Neural progenitor cell (in vitro differentiated cells): ENCODE data around the gene CREBL2. TPM values are rescaled to one million over a fixed set of nuclear protein-coding genes. Genes with fewer than 3 reads are reported as not detected.
A peak's percentile ranks its signal among the peaks of the same experiment; 100 is the strongest.

Experiments used
- DNase-seq: peaks from one replicate; pipeline ENCODE4 v3.0.0-alpha.2; 2016; ENCODE audit warnings: low spot score
- H2AFZ ChIP-seq: fragments of 200-600 bp; sonication (generic); replicated peaks from 2 replicates; pipeline ENCODE4 v1.6.1; 2016; ENCODE audit warnings: antibody characterized with exemption
- H3F3A ChIP-seq: fragments of 200-600 bp; sonication (generic); 2 replicates; pipeline ENCODE4 v1.6.1; 2016; ENCODE audit warnings: antibody characterized with exemption, low read depth
- H3K27ac ChIP-seq: fragments of 200-600 bp; sonication (generic); 2 replicates; pipeline ENCODE4 v1.5.1; 2016; ENCODE audit warnings: mild to moderate bottlenecking
- H3K27me3 ChIP-seq: fragments of 200-600 bp; sonication (generic); 2 replicates; pipeline ENCODE4 v1.6.1; 2016; ENCODE audit warnings: mild to moderate bottlenecking, moderate library complexity
- H3K36me3 ChIP-seq: fragments of 200-600 bp; sonication (generic); 2 replicates; pipeline ENCODE4 v1.5.1; 2016
- H3K4me1 ChIP-seq: fragments of 200-600 bp; sonication (generic); 2 replicates; pipeline ENCODE4 v1.6.1; 2016; ENCODE audit warnings: mixed run types
- H3K4me2 ChIP-seq: fragments of 200-600 bp; sonication (generic); 2 replicates; pipeline ENCODE4 v1.6.1; 2016
- H3K4me3 ChIP-seq: fragments of 200-600 bp; sonication (generic); 2 replicates; pipeline ENCODE4 v1.5.1; 2016
- H3K79me2 ChIP-seq: fragments of 200-600 bp; sonication (generic); 2 replicates; pipeline ENCODE4 v1.6.1; 2016; ENCODE audit warnings: low read depth
- H3K9ac ChIP-seq: fragments of 200-600 bp; sonication (generic); 2 replicates; pipeline ENCODE4 v1.6.1; 2016
- H3K9me3 ChIP-seq: fragments of 200-600 bp; sonication (generic); 2 replicates; pipeline ENCODE4 v1.5.1; 2016; ENCODE audit warnings: low read depth
- H4K20me1 ChIP-seq: fragments of 200-600 bp; sonication (generic); 2 replicates; pipeline ENCODE4 v1.6.1; 2016; ENCODE audit warnings: low read depth
- H3K27ac Mint-ChIP-seq: 3 replicates; pipeline ENCODE4 v1.8.0; 2021; ENCODE audit warnings: mixed read lengths
- H3K27me3 Mint-ChIP-seq: 2 replicates; pipeline ENCODE4 v1.8.0; 2022; ENCODE audit warnings: low read depth, mild to moderate bottlenecking, inconsistent platforms, moderate library complexity, mixed read lengths; ENCODE audit not compliant: insufficient read depth
- H3K36me3 Mint-ChIP-seq: 3 replicates; pipeline ENCODE4 v1.8.0; 2021; ENCODE audit warnings: mixed read lengths
- H3K4me1 Mint-ChIP-seq: 3 replicates; pipeline ENCODE4 v1.8.0; 2021; ENCODE audit warnings: mixed read lengths
- H3K4me3 Mint-ChIP-seq: 3 replicates; pipeline ENCODE4 v1.8.0; 2021; ENCODE audit warnings: mild to moderate bottlenecking, moderate library complexity, mixed read lengths
- H3K9me3 Mint-ChIP-seq: 3 replicates; pipeline ENCODE4 v1.8.0; 2020; ENCODE audit warnings: mixed read lengths
- EZH2 ChIP-seq: fragments of 200-600 bp; sonication (generic); IDR thresholded peaks from 2 replicates; pipeline ENCODE4 v1.6.1; 2017; ENCODE audit warnings: antibody characterized with exemption, mild to moderate bottlenecking, moderate library complexity
- EZH2phosphoT487 ChIP-seq: fragments of 200-600 bp; sonication (generic); IDR thresholded peaks from 2 replicates; pipeline ENCODE4 v1.6.1; 2017; ENCODE audit warnings: antibody characterized with exemption
- total RNA-seq: library from RNA; depleted of rRNA; stranded (reverse); fragments of >200 nt; gene quantifications from 2 replicates; pipeline ENCODE4 v1.2.3, GENCODE V29; 2015; ENCODE audit warnings: low replicate concordance
- TF ChIP-seq, protein P1 (sequence below): fragments of 200-600 bp; sonication (generic); IDR thresholded peaks from 2 replicates; pipeline ENCODE4 v1.5.1; 2017; ENCODE audit warnings: antibody characterized with exemption, mild to moderate bottlenecking

The CREBL2 gene
- total RNA-seq, 1 donor from 2014 or later: 31.4 TPM

GRCh38 chr12:12676605-12677004 lies 64.9 kb downstream of the CREBL2 start:
- Histone ChIP-seq H4K20me1 (peaks cover 93% of the 10 kb centered on the region), H3K36me3 (no peaks in the 10 kb centered on the region), H3K4me2 (peak overlapping the region; percentile 48), H3K9me3 (no peaks in the 10 kb centered on the region), H2AFZ (no peak overlapping the region), H3F3A (peaks cover 23% of the 10 kb centered on the region), H3K4me1 (peaks cover 49% of the 10 kb centered on the region), H3K9ac (no peak overlapping the region), H3K79me2 (peaks cover 100% of the 10 kb centered on the region), H3K4me3 (peak overlapping the region; percentile 1), H3K27me3 (no peaks in the 10 kb centered on the region), H3K27ac (peak overlapping the region; percentile 66)
- H3K4me3 Mint-ChIP-seq: no peak overlapping the region
- H3K27ac Mint-ChIP-seq: peak overlapping the region; percentile 8
- peaks cover 18% of the 10 kb centered on the region for H3K4me1 Mint-ChIP-seq
- H3K9me3 Mint-ChIP-seq: no peaks in the 10 kb centered on the region
- TF ChIP-seq EZH2phosphoT487 (no peak), EZH2 (no peak)
- TF ChIP-seq, protein P1, sequence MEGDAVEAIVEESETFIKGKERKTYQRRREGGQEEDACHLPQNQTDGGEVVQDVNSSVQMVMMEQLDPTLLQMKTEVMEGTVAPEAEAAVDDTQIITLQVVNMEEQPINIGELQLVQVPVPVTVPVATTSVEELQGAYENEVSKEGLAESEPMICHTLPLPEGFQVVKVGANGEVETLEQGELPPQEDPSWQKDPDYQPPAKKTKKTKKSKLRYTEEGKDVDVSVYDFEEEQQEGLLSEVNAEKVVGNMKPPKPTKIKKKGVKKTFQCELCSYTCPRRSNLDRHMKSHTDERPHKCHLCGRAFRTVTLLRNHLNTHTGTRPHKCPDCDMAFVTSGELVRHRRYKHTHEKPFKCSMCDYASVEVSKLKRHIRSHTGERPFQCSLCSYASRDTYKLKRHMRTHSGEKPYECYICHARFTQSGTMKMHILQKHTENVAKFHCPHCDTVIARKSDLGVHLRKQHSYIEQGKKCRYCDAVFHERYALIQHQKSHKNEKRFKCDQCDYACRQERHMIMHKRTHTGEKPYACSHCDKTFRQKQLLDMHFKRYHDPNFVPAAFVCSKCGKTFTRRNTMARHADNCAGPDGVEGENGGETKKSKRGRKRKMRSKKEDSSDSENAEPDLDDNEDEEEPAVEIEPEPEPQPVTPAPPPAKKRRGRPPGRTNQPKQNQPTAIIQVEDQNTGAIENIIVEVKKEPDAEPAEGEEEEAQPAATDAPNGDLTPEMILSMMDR: no peak
- H3K36me3 Mint-ChIP-seq: peaks cover 10% of the 10 kb centered on the region
- H3K27me3 Mint-ChIP-seq: no peaks in the 10 kb centered on the region
- DNase-seq: peak; percentile 50

DNA sequence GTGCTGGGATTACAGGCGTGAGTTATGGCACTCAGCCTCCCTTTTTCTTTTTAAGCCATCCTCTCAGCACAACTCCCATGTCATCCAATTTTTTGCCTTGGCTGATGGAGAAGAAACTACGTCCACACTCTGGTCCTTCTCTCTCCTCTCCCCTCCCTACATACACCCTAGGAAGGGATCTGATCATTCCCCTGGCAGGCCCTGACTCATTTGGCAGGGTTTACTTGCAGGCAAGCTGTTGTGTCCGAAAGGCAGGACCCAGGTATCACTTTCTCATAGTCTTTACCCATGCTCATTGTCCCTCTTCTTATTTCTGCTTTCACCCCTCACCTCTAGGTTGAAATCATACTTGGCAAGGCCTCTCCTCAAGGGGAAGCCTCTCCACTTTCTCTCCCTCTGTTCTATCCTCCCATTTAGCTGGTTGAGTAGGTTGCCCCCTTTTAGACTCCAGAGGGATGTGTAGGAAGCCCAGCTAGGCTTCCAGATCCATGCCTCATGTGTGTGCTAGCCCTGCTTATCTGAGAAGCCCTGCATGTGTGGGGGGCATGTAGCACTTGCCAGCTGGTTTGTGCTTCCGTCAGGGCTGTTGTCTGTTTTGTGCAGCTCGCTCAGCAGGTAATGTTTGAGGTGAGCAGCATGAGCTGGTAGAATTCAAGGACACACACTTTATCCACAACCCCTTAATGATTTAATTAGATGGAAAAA lies 69.5 kb downstream of the CREBL2 start:
- Histone ChIP-seq H3F3A (peaks cover 59% of the 10 kb centered on the region), H3K36me3 (no peaks in the 10 kb centered on the region), H3K4me3 (peak overlapping the region; percentile 87), H3K27me3 (no peaks in the 10 kb centered on the region), H3K9ac (no peak overlapping the region), H4K20me1 (peaks cover 60% of the 10 kb centered on the region), H3K4me1 (peaks cover 72% of the 10 kb centered on the region), H3K27ac (peak overlapping the region; percentile 82), H3K79me2 (peaks cover 82% of the 10 kb centered on the region), H2AFZ (no peak overlapping the region), H3K9me3 (no peaks in the 10 kb centered on the region), H3K4me2 (peak overlapping the region; percentile 90)
- Mint-ChIP-seq H3K9me3 (no peaks in the 10 kb centered on the region), H3K4me1 (peaks cover 56% of the 10 kb centered on the region), H3K27ac (no peak overlapping the region), H3K4me3 (no peak overlapping the region), H3K36me3 (peaks cover 6% of the 10 kb centered on the region), H3K27me3 (peaks cover 6% of the 10 kb centered on the region)
- TF ChIP-seq EZH2 (no peak), EZH2phosphoT487 (no peak)
- TF ChIP-seq, protein P1: no peak
- DNase-seq: no peak

GRCh38 chr12:12682284-12682683 lies 70.6 kb downstream of the CREBL2 start:
- H3K27me3 ChIP-seq: no peaks in the 10 kb centered on the region
- peaks cover 72% of the 10 kb centered on the region for H3K4me1 ChIP-seq
- TF ChIP-seq, protein P1: no peak
- TF ChIP-seq EZH2phosphoT487 (no peak), EZH2 (no peak)
- H3K4me3 ChIP-seq: peak overlapping the region; percentile 87
- peaks cover 52% of the 10 kb centered on the region for H4K20me1 ChIP-seq
- H3K36me3 Mint-ChIP-seq: peaks cover 3% of the 10 kb centered on the region
- peak overlapping the region; percentile 90 for H3K4me2 ChIP-seq
- no peaks in the 10 kb centered on the region for H3K36me3 ChIP-seq
- DNase-seq: no peak
- peak overlapping the region; percentile 82 for H3K27ac ChIP-seq
- peaks cover 71% of the 10 kb centered on the region for H3K79me2 ChIP-seq
- peaks cover 59% of the 10 kb centered on the region for H3K4me1 Mint-ChIP-seq
- peak overlapping the region; percentile 71 for H3K9ac ChIP-seq
- no peak overlapping the region for H2AFZ ChIP-seq
- H3K27ac Mint-ChIP-seq: no peak overlapping the region
- peak overlapping the region; percentile 32 for H3K4me3 Mint-ChIP-seq
- H3F3A ChIP-seq: peaks cover 59% of the 10 kb centered on the region
- H3K9me3 Mint-ChIP-seq: no peaks in the 10 kb centered on the region
- no peaks in the 10 kb centered on the region for H3K9me3 ChIP-seq
- H3K27me3 Mint-ChIP-seq: peaks cover 6% of the 10 kb centered on the region
